Lower leg skin (tissue), 4 donors: ENCODE results near the gene DLG2. TPM values are rescaled to one million over a fixed set of nuclear protein-coding genes. Genes with fewer than 3 reads are reported as not detected.

Experiments
- DNase-seq, 2 donors: peaks; one replicate each; pipeline ENCODE4 v3.0.0-alpha.2; 2019; ENCODE audit warnings: low spot score in 2 of 2
- H3K4me3 ChIP-seq: fragments of 200-600 bp; sonication (generic); 2 replicates; pipeline ENCODE4 v1.5.1; 2017; ENCODE audit warnings: mild to moderate bottlenecking, low read depth; ENCODE audit not compliant: poor library complexity, severe bottlenecking
- POLR2A ChIP-seq, 2 donors: fragments of 450-650 bp; IDR thresholded peaks; one replicate each; pipeline ENCODE4 v1.6.1; 2016 to 2017; ENCODE audit warnings: antibody characterized with exemption in 2 of 2, mild to moderate bottlenecking in 1 of 2, moderate library complexity in 1 of 2
- WGBS, 2 donors: methylation state at CpG; one replicate each; pipeline ENCODE4 v1.1.5; 2018; 5-methylcytosine and 5-hydroxymethylcytosine counted together
- intact Hi-C: fragments of 100-400 bp; cut with DNase I; formaldehyde crosslinking; loops from one replicate; pipeline ENCODE4 v1.15.0; 2023; ENCODE audit warnings: low total_unique reads
- total RNA-seq, 4 donors: library from RNA; depleted of rRNA; stranded (reverse); fragments of >200 nt; gene quantifications; one replicate each; pipeline ENCODE4 v1.1.0, GENCODE V29; 2016
- TF ChIP-seq, protein P1 (sequence below), 3 donors: fragments of 450-650 bp; IDR thresholded peaks; one replicate each; pipeline ENCODE4 v1.5.1; 2016; ENCODE audit warnings: antibody characterized with exemption in 3 of 3, mild to moderate bottlenecking in 3 of 3, moderate library complexity in 2 of 3

Gene DLG2
- total RNA-seq, 4 donors from 2014 or later = 37.6 to 68.3 (median 46.0) TPM

GRCh38 chr11:83865636-83866461 lies 1761.3 kb downstream of the DLG2 start:
- intact Hi-C loops = no loop called here
- 84 to 88% methylated on average over 4 of the region's 4 CpGs for WGBS, 2 donors

GRCh38 chr11:83864412-83865057 lies 1762.6 kb downstream of the DLG2 start:
- TF ChIP-seq, protein P1, sequence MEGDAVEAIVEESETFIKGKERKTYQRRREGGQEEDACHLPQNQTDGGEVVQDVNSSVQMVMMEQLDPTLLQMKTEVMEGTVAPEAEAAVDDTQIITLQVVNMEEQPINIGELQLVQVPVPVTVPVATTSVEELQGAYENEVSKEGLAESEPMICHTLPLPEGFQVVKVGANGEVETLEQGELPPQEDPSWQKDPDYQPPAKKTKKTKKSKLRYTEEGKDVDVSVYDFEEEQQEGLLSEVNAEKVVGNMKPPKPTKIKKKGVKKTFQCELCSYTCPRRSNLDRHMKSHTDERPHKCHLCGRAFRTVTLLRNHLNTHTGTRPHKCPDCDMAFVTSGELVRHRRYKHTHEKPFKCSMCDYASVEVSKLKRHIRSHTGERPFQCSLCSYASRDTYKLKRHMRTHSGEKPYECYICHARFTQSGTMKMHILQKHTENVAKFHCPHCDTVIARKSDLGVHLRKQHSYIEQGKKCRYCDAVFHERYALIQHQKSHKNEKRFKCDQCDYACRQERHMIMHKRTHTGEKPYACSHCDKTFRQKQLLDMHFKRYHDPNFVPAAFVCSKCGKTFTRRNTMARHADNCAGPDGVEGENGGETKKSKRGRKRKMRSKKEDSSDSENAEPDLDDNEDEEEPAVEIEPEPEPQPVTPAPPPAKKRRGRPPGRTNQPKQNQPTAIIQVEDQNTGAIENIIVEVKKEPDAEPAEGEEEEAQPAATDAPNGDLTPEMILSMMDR (IDR thresholded peaks at IDR 0.05) = no peak
- TF ChIP-seq POLR2A (IDR thresholded peaks at IDR 0.05) = no peak
- WGBS, 2 donors = 54 to 75% methylated on average over 4 of the region's 4 CpGs
- DNase-seq = no peak
- intact Hi-C loops = no loop called here
- H3K4me3 ChIP-seq = no peak overlapping the region

More at GRCh38 chr11:83865636-83866461, 1761.3 kb downstream of the DLG2 start:
- no peak overlapping the region for H3K4me3 ChIP-seq
- no peak for DNase-seq
- TF ChIP-seq POLR2A (IDR thresholded peaks at IDR 0.05) = no peak
- TF ChIP-seq, protein P1 (IDR thresholded peaks at IDR 0.05) = no peak

GRCh38 chr11:83863272-83863671 lies 1763.9 kb downstream of the DLG2 start:
- TF ChIP-seq, protein P1 (IDR thresholded peaks at IDR 0.05) = no peak
- no peak for TF ChIP-seq POLR2A (IDR thresholded peaks at IDR 0.05)
- no peak for DNase-seq
- 36 to 41% methylated on average over 2 of the region's 2 CpGs for WGBS, 2 donors
- H3K4me3 ChIP-seq = no peak overlapping the region
- intact Hi-C loops = no loop called here

GRCh38 chr11:83862691-83863090 lies 1764.5 kb downstream of the DLG2 start:
- 35 to 40% methylated on average over 1 of the region's 1 CpG for WGBS, 2 donors
- TF ChIP-seq POLR2A (IDR thresholded peaks at IDR 0.05) = no peak
- TF ChIP-seq, protein P1 (IDR thresholded peaks at IDR 0.05) = no peak
- H3K4me3 ChIP-seq = no peak overlapping the region
- no peak for DNase-seq
- intact Hi-C loops = no loop called here

GRCh38 chr11:83862033-83862432 lies 1765.1 kb downstream of the DLG2 start:
- intact Hi-C loops = no loop called here
- DNase-seq = no peak
- WGBS, 2 donors = 70 to 72% methylated on average over 3 of the region's 3 CpGs
- no peak overlapping the region for H3K4me3 ChIP-seq
- TF ChIP-seq POLR2A (IDR thresholded peaks at IDR 0.05) = no peak
- TF ChIP-seq, protein P1 (IDR thresholded peaks at IDR 0.05) = no peak
